ENCODE results near the gene HEYL. TPM values are rescaled to one million over a fixed set of nuclear protein-coding genes. Genes with fewer than 3 reads are reported as not detected.
"Not testable (repeated sequence)": the region's sequence is repeated elsewhere in the genome, so short reads cannot be mapped to it uniquely, and the experiment has no call there.

HEYL gene
- total RNA-seq, 1 donor from 2014 or later = 1.3 TPM

- Mint-ChIP-seq H3K4me1 (ENCODE audit: unreplicated experiment) (no peaks in the 10 kb centered on the region), H3K27me3 (ENCODE audit: unreplicated experiment) (peaks cover 2% of the 10 kb centered on the region), H3K36me3 (ENCODE audit: low read depth, unreplicated experiment) (no peaks in the 10 kb centered on the region), H3K4me3 (ENCODE audit: unreplicated experiment) (peak overlapping the region; percentile 81), H3K9me3 (ENCODE audit: unreplicated experiment) (no peaks in the 10 kb centered on the region), H3K27ac (ENCODE audit: unreplicated experiment) (no peak overlapping the region)
- peak; percentile 82 for DNase-seq (ENCODE audit: low spot score)
- peak; percentile 71 for TF ChIP-seq CTCF (IDR thresholded peaks at IDR 0.05; ENCODE audit: unreplicated experiment)
Measured at GRCh38 chr1:39609618-39610331, 29.7 kb downstream of the HEYL start.

- peaks cover 2% of the 10 kb centered on the region for H3K27me3 Mint-ChIP-seq (ENCODE audit: unreplicated experiment)
- no peaks in the 10 kb centered on the region for H3K4me1 Mint-ChIP-seq (ENCODE audit: unreplicated experiment)
Measured at GRCh38 chr1:39608921-39609320, 30.5 kb downstream of the HEYL start.

DNA sequence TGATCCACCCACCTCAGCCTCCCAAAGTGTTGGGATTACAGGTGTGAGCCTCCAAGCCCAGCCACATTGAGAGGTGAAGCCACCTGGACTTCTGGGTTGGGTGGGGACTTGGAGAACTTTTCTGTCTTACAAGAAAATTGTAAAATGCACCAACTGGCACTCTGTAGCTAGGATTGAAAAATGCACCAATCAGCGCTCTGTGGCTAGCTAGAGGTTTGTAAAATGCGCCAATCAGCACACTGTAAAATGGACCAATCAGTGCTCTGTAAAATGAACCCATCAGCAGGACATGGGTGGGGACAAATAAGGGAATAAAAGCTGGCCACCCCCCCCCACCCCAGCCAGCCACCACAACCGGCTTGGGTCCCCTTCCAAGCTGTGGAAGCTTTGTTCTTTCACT, 35.8 kb downstream of the HEYL start:
- H3K27ac Mint-ChIP-seq (ENCODE audit: unreplicated experiment); H3K4me3 Mint-ChIP-seq (ENCODE audit: unreplicated experiment); H3K36me3 Mint-ChIP-seq (ENCODE audit: low read depth, unreplicated experiment); H3K4me1 Mint-ChIP-seq (ENCODE audit: unreplicated experiment); DNase-seq (ENCODE audit: low spot score); H3K9me3 Mint-ChIP-seq (ENCODE audit: unreplicated experiment); H3K27me3 Mint-ChIP-seq (ENCODE audit: unreplicated experiment): not testable (repeated sequence)

More at GRCh38 chr1:39608921-39609320, 30.5 kb downstream of the HEYL start:
- Mint-ChIP-seq H3K36me3 (ENCODE audit: low read depth, unreplicated experiment) (no peaks in the 10 kb centered on the region), H3K9me3 (ENCODE audit: unreplicated experiment) (no peaks in the 10 kb centered on the region), H3K4me3 (ENCODE audit: unreplicated experiment) (no peak overlapping the region), H3K27ac (ENCODE audit: unreplicated experiment) (no peak overlapping the region)
- no peak for DNase-seq (ENCODE audit: low spot score)
- no peak for TF ChIP-seq CTCF (IDR thresholded peaks at IDR 0.05; ENCODE audit: unreplicated experiment)

DNA sequence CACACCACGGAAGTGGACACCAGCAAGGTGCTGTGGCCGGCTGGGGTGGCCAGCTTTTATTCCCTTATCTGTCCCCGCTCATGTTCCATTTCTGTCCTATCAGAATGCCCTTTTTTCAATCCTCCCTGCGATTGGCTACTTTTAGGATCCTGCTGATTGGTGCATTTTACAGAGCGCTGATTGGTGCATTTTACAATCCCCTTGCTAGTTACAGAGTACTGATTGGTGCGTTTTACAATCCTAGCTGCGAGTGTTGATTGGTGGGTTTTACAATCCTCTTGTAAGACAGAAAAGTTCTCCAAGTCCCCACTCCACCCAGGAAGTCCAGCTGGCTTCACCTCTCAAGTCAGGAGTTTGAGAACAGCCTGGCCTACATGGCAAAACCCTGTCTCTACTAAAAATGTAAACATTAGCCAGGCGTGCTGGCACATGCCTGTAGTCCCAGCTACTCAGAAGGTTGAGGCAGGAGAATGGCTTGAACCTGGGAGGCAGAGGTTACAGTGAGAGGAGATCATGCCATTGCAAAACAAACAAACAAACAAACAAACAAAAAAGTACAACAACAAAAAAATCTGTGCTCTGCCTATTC, 37.7 kb downstream of the HEYL start:
- H3K4me3 Mint-ChIP-seq (ENCODE audit: unreplicated experiment); H3K27me3 Mint-ChIP-seq (ENCODE audit: unreplicated experiment); DNase-seq (ENCODE audit: low spot score); H3K27ac Mint-ChIP-seq (ENCODE audit: unreplicated experiment); H3K4me1 Mint-ChIP-seq (ENCODE audit: unreplicated experiment); H3K36me3 Mint-ChIP-seq (ENCODE audit: low read depth, unreplicated experiment); H3K9me3 Mint-ChIP-seq (ENCODE audit: unreplicated experiment): not testable (repeated sequence)

GRCh38 chr1:39596163-39596562, 43.3 kb downstream of the HEYL start:
- H3K36me3 Mint-ChIP-seq (ENCODE audit: low read depth, unreplicated experiment) = no peaks in the 10 kb centered on the region
- no peak overlapping the region for H3K27ac Mint-ChIP-seq (ENCODE audit: unreplicated experiment)
- no peak for DNase-seq (ENCODE audit: low spot score)
- no peak overlapping the region for H3K4me3 Mint-ChIP-seq (ENCODE audit: unreplicated experiment)
- H3K27me3 Mint-ChIP-seq (ENCODE audit: unreplicated experiment) = peaks cover 6% of the 10 kb centered on the region
- no peaks in the 10 kb centered on the region for H3K4me1 Mint-ChIP-seq (ENCODE audit: unreplicated experiment)
- no peak for TF ChIP-seq CTCF (IDR thresholded peaks at IDR 0.05; ENCODE audit: unreplicated experiment)
- H3K9me3 Mint-ChIP-seq (ENCODE audit: unreplicated experiment) = no peaks in the 10 kb centered on the region

- Mint-ChIP-seq H3K9me3 (ENCODE audit: unreplicated experiment) (no peaks in the 10 kb centered on the region), H3K36me3 (ENCODE audit: low read depth, unreplicated experiment) (peaks cover 4% of the 10 kb centered on the region), H3K4me1 (ENCODE audit: unreplicated experiment) (peaks cover 6% of the 10 kb centered on the region), H3K4me3 (ENCODE audit: unreplicated experiment) (no peak overlapping the region), H3K27ac (ENCODE audit: unreplicated experiment) (no peak overlapping the region), H3K27me3 (ENCODE audit: unreplicated experiment) (peaks cover 11% of the 10 kb centered on the region)
- no peak for DNase-seq (ENCODE audit: low spot score)
- no peak for TF ChIP-seq CTCF (IDR thresholded peaks at IDR 0.05; ENCODE audit: unreplicated experiment)
Measured at GRCh38 chr1:39593386-39593785, 46.1 kb downstream of the HEYL start.
